ENCODE results near the gene STAB1.

The STAB1 gene

GRCh38 chr3:52494886-52495495 is at the start of gene STAB1:
Gene STAB1 (plus strand): TSS chr3:52495338. CDS start chr3:52495414, 76 bp downstream.
- CTCF ChIA-PET, result no interaction called here
- Mint-ChIP-seq H3K4me3 (no peak within 1 kb of the TSS), H3K36me3 (peaks cover 11% of the 10 kb centered on the region), H3K4me1 (peaks cover 3% of the 10 kb centered on the region), H3K9me3 (no peaks in the 10 kb centered on the region), H3K27me3 (peaks cover 33% of the 10 kb centered on the region), H3K27ac (no peak within 1 kb of the TSS)
- DNase-seq, result no peak

- CTCF ChIA-PET, result interaction anchor here (0.9 to 6.6 kb wide), 18 partner anchors 8 to 389 kb away, joined by 3 to 69 read pairs (median 6); partner anchors contain the start of genes NISCH and TNNC1
- Mint-ChIP-seq H3K36me3 (no peaks in the 10 kb centered on the region), H3K9me3 (no peaks in the 10 kb centered on the region), H3K27ac (no peak overlapping the region), H3K27me3 (peaks cover 8% of the 10 kb centered on the region), H3K4me1 (peaks cover 13% of the 10 kb centered on the region), H3K4me3 (no peak overlapping the region)
- no peak for DNase-seq
These were observed 49.1 kb upstream of the STAB1 start for GRCh38 chr3:52446042-52446441.

GRCh38 chr3:52446631-52447511 is 48.3 kb upstream of the STAB1 start:
- Mint-ChIP-seq H3K27me3 (peaks cover 8% of the 10 kb centered on the region), H3K27ac (peak overlapping the region; percentile 3), H3K36me3 (no peaks in the 10 kb centered on the region), H3K4me3 (no peak overlapping the region), H3K9me3 (no peaks in the 10 kb centered on the region), H3K4me1 (peaks cover 13% of the 10 kb centered on the region)
- DNase-seq, result peak; percentile 82
- CTCF ChIA-PET, result interaction anchor here (0.9 to 6.6 kb wide), 21 partner anchors 10 to 245 kb away, joined by 3 to 69 read pairs (median 6); partner anchors contain the start of gene NISCH

DNA sequence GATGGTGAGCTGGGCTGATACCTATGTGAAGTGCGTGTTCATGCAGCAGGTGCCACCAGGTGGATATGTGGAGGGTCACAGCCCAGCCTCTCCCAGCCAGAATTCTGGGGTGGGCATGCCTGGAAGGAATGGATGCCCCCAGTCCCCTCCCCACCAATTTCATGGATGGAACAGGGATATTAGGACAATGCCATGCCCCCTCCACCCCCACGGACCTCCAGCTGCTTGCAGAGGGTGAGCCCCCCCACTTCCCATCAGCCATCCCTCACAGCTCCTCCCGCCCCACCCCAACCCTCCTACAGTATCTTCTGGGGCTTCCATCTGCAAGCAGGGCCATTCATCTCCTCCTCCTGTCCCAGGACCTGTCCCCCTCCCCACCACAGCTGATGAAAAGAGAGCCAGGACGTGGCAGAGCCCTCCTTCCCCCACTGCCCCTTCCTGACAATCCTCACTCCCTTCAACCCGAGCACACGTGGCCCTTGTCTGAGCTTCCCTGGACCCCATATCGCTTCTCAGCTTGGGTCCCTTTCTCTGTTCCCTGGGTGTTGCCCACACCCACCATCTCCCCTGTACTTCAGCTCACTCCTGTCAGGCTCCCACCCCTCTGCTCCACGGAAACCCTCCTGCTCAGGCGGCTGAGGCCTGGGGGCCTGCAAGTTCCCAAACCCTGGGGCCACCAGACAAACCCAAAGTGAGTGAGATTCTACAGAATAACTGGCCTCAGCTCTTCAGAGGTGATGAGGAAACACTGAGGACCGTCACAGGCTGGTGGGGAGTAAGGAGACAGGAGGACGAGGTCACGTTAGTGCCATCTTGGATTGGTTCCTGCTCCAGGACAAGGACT is 47.4 kb upstream of the STAB1 start:
- no peak overlapping the region for H3K27ac Mint-ChIP-seq
- peaks cover 8% of the 10 kb centered on the region for H3K27me3 Mint-ChIP-seq
- peaks cover 13% of the 10 kb centered on the region for H3K4me1 Mint-ChIP-seq
- DNase-seq, result no peak
- H3K4me3 Mint-ChIP-seq, result no peak overlapping the region
- no peaks in the 10 kb centered on the region for H3K9me3 Mint-ChIP-seq
- H3K36me3 Mint-ChIP-seq, result no peaks in the 10 kb centered on the region
- CTCF ChIA-PET, result interaction anchor here (0.7 to 6.6 kb wide), 17 partner anchors 9 to 228 kb away, joined by 3 to 69 read pairs (median 5); partner anchors contain the start of gene NISCH

DNA sequence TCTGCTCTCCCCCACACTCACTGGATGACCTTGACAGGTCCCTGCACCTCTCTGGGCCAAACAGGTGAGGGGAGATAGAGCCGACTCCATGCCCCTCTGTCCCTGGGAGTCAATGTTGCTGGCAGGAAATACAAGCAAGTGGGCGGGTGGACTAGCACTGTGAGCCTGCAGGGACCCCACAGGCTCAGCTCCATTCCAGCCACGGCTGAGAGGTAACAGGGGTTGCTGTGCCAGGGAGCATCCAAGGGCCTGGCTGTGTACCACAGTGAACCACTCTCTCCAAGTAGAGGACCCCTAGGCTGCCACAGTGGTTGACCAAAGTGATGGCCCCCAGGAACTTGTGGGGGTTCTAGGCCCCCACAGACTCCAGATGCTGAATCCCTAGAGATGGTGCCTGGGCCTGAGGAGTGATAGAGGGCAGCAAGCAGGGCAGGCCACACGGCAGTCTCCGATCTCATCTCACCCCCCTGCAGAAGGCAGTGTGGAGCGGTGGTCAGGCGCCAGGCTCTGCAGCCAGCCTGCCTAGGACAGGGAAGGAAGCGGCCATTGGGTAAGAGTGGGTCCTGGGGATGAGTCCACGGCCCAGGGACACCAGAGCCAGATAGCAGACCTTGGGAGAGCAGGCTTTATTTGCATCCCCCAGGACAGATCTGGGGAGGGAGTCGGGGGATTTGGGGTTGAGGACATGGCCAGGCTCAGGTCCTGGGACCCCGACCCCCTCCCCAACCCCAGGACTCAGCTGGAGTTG is 44.5 kb upstream of the STAB1 start:
- H3K27me3 Mint-ChIP-seq, result no peaks in the 10 kb centered on the region
- H3K4me1 Mint-ChIP-seq, result peaks cover 22% of the 10 kb centered on the region
- H3K9me3 Mint-ChIP-seq, result no peaks in the 10 kb centered on the region
- no peak overlapping the region for H3K27ac Mint-ChIP-seq
- H3K36me3 Mint-ChIP-seq, result no peaks in the 10 kb centered on the region
- DNase-seq, result no peak
- CTCF ChIA-PET, result interaction anchor here (6.6 kb wide), 1 partner anchor 23 kb away, joined by 69 read pairs; no protein-coding TSS in a partner anchor
- H3K4me3 Mint-ChIP-seq, result no peak overlapping the region

DNA sequence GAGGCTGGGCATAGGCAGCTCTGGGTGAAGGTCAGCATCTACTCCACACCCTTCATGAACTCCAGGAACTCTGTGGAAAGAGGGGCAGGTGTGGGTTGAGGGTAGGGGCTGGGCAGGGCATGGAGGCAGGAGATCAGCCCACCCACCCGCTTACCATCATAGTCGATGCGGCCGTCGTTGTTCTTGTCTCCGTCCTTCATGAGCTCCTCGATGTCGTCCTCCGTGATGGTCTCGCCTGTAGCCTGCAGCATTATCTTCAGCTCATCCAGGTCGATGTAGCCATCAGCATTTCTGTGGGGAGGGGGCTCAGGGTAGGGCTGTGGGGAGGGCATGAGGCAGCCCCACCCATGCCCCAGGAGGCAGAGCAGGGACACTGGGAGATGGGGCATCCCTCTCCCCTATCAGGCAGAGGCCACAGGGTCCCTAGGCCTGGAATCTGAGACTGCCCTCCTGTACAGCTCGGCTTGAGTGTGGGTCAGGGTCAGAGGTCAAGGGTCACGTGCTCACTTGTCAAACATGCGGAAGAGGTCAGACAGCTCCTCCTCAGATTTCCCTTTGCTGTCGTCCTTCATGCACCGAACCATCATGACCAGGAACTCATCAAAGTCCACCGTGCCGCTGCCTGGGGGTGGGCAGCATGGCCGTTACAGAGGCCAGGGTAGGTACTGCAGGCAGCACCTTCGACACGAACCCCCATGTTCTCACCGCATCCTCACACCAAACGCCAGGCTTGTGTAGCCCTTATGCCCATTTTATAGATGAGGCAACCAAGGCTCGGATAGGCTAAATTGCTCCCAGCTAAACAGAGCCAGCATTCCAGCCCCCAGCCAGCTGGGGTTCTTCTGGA is 43.7 kb upstream of the STAB1 start:
- DNase-seq, result no peak
- Mint-ChIP-seq H3K9me3 (no peaks in the 10 kb centered on the region), H3K27ac (no peak overlapping the region), H3K36me3 (peaks cover 3% of the 10 kb centered on the region), H3K27me3 (no peaks in the 10 kb centered on the region), H3K4me1 (peaks cover 27% of the 10 kb centered on the region), H3K4me3 (no peak overlapping the region)
- CTCF ChIA-PET, result no interaction called here

DNA sequence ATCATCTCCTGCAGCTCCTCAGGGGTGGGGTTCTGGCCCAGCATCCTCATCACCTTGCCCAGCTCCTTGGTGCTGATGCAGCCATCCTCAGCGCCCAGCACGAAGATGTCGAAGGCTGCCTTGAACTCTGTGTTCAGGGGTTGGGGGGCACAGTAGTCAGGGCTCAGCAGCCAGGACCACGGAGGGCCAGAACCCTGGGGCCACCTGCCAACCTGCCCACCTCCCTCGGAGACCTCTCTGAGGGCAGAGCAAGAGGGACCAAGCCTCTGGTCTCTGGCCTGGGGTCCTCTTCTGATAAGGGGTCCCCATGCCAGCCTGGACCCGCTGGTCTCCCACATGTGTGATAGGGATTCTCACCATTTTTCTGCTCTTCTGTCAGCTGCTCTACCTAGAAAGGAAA is 43.0 kb upstream of the STAB1 start:
- H3K36me3 Mint-ChIP-seq, result peaks cover 5% of the 10 kb centered on the region
- no peak for DNase-seq
- CTCF ChIA-PET, result no interaction called here
- no peaks in the 10 kb centered on the region for H3K27me3 Mint-ChIP-seq
- H3K4me3 Mint-ChIP-seq, result no peak overlapping the region
- H3K4me1 Mint-ChIP-seq, result peaks cover 31% of the 10 kb centered on the region
- H3K27ac Mint-ChIP-seq, result no peak overlapping the region
- no peaks in the 10 kb centered on the region for H3K9me3 Mint-ChIP-seq

GRCh38 chr3:52452570-52453221 is 42.4 kb upstream of the STAB1 start:
- no peak overlapping the region for H3K27ac Mint-ChIP-seq

DNA sequence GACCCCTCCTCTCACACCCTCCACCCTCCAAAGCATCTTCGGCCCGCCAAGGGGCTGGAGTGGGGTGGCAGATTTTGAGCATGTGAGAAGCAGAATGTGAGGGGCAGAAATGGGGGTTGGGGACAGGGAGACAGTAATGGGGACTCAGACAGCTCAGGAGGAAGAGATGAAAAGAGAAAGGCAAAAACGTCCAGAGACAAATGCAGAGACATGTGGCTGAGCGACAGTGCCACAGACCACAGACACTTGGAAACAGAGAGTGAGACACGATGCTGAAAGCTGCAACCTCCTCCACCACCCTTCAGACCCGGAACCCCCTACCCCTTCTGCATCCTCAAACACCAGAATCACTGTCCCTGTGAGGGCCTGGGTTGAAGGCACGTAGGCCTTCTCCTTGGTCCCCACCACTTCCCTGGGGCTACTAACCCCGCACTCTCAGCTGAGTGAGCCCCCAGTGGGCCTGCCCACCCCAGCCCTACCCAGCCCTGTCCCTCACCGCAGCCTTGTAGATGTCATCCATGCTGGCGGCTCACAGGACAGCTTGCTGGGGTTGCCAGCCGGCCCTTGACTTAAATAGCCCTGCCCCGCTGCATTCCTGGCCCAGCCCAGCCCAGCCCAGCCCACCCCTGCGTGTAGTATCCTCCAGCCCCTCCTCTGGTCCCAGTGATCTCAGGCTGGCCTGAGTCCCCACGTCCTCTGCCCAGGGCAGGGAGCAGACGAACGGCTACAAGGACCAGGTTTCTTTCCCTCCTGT is 41.5 kb upstream of the STAB1 start, which contains the start of gene TNNC1:
TSS of gene TNNC1 (minus strand) at position 546 of the 754 bp plus-strand sequence. CDS start at position 520, 26 bp downstream.
- CTCF ChIA-PET, result interaction anchor here (1.4 to 1.9 kb wide), 2 partner anchors 9 to 41 kb away, joined by 5 to 6 read pairs; partner anchors contain the start of gene SEMA3G
- H3K27me3 Mint-ChIP-seq, result no peaks in the 10 kb centered on the region
- H3K27ac Mint-ChIP-seq, result peak within 1 kb of the TSS; percentile 91
- DNase-seq, result no peak
- H3K4me3 Mint-ChIP-seq, result peak within 1 kb of the TSS; percentile 85
- peaks cover 42% of the 10 kb centered on the region for H3K4me1 Mint-ChIP-seq
- no peaks in the 10 kb centered on the region for H3K9me3 Mint-ChIP-seq
- H3K36me3 Mint-ChIP-seq, result peaks cover 19% of the 10 kb centered on the region

More at GRCh38 chr3:52452570-52453221, 42.4 kb upstream of the STAB1 start:
- CTCF ChIA-PET, result interaction anchor here (0.7 to 1.9 kb wide), 3 partner anchors 8 to 222 kb away, joined by 3 to 6 read pairs (median 5); partner anchors contain the start of gene SEMA3G
- H3K4me1 Mint-ChIP-seq, result peaks cover 35% of the 10 kb centered on the region
- no peaks in the 10 kb centered on the region for H3K27me3 Mint-ChIP-seq
- H3K4me3 Mint-ChIP-seq, result no peak overlapping the region
- H3K9me3 Mint-ChIP-seq, result no peaks in the 10 kb centered on the region
- DNase-seq, result no peak
- H3K36me3 Mint-ChIP-seq, result peaks cover 10% of the 10 kb centered on the region

DNA sequence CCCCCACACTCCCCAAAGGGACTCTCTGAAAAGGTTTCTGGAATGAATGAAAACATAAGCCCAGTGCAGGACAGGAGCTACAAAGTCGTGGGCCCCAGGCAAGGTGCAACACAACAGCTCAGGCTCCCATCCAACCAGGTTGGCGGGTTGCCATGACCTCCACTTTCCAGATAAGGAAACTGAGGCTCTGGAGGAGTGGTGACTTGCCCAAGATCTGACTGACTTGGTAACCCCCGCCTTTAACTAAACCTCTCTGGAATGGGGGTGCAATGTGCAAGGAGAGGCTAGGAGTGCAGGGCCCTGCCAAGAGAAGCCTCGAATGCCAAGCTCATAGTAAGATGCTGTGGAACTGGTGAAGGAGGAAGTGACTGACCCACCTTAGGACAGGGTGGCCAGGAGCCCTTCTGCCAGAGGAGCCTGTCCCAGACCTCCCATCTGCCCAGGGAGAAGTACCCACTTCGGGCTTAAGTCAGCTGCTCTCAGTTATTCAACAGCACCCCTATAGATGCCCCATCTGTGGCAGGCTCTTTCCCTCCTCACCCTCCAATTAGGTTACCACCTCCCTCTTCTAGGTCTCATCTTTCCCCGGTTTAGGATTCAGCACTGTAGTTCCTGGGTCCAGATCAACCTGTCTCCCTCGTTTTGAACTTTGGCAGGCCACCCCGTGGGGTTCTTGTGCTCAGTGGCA is 40.7 kb upstream of the STAB1 start:
- no peaks in the 10 kb centered on the region for H3K27me3 Mint-ChIP-seq
- H3K27ac Mint-ChIP-seq, result peak overlapping the region; percentile 91
- CTCF ChIA-PET, result interaction anchor here (1.9 kb wide), 1 partner anchor 9 kb away, joined by 5 read pairs; the partner anchor contains the start of gene SEMA3G
- peak overlapping the region; percentile 85 for H3K4me3 Mint-ChIP-seq
- DNase-seq, result no peak
- peaks cover 42% of the 10 kb centered on the region for H3K4me1 Mint-ChIP-seq
- H3K9me3 Mint-ChIP-seq, result no peaks in the 10 kb centered on the region
- H3K36me3 Mint-ChIP-seq, result peaks cover 24% of the 10 kb centered on the region

GRCh38 chr3:52454938-52455282 is 40.2 kb upstream of the STAB1 start:
- no peaks in the 10 kb centered on the region for H3K27me3 Mint-ChIP-seq
- peaks cover 42% of the 10 kb centered on the region for H3K4me1 Mint-ChIP-seq
- no peak for DNase-seq
- H3K4me3 Mint-ChIP-seq, result peak overlapping the region; percentile 85
- CTCF ChIA-PET, result interaction anchor here (1.9 kb wide), 1 partner anchor 10 kb away, joined by 5 read pairs; the partner anchor contains the start of gene SEMA3G
- no peaks in the 10 kb centered on the region for H3K9me3 Mint-ChIP-seq
- peak overlapping the region; percentile 91 for H3K27ac Mint-ChIP-seq
- H3K36me3 Mint-ChIP-seq, result peaks cover 24% of the 10 kb centered on the region

Measured in activated naive CD4-positive, alpha-beta T cell treated with anti-CD3 and anti-CD28 coated beads, Interleukin-2, amount 10 ng/mL, durations not matched to agents 7 days and 5 days (primary cell).